Pons (tissue), 1 donor: ENCODE results near the gene ARID3B.
"Not testable (repeated sequence)": the region's sequence is repeated elsewhere in the genome, so short reads cannot be mapped to it uniquely, and the experiment has no call there.

Experiments
- DNase-seq: peaks from one replicate; pipeline ENCODE4 v3.0.0-alpha.2; 2016; ENCODE audit warnings: low spot score

The ARID3B gene

GRCh38 chr15:74620636-74621545, 79.9 kb downstream of the ARID3B start:
- peak; percentile 84 for DNase-seq

GRCh38 chr15:74621546-74621920, 80.5 kb downstream of the ARID3B start:
- no peak for DNase-seq

GRCh38 chr15:74621936-74622335, 80.9 kb downstream of the ARID3B start:
- no peak for DNase-seq

GRCh38 chr15:74622758-74623157, 81.7 kb downstream of the ARID3B start:
- no peak for DNase-seq

GRCh38 chr15:74624020-74624602, 83.1 kb downstream of the ARID3B start:
- no peak for DNase-seq

- no peak for DNase-seq
Measured at GRCh38 chr15:74625693-74626092, 84.7 kb downstream of the ARID3B start.

GRCh38 chr15:74626336-74626735, 85.3 kb downstream of the ARID3B start:
- no peak for DNase-seq

GRCh38 chr15:74626752-74627692, 86.0 kb downstream of the ARID3B start:
- DNase-seq, result peak; percentile 60

GRCh38 chr15:74627766-74628165, 86.7 kb downstream of the ARID3B start:
- DNase-seq, result no peak

- no peak for DNase-seq
Measured at GRCh38 chr15:74628199-74628598, 87.2 kb downstream of the ARID3B start.

GRCh38 chr15:74628949-74629348, 87.9 kb downstream of the ARID3B start:
- DNase-seq, result no peak

GRCh38 chr15:74629696-74630095, 88.7 kb downstream of the ARID3B start:
- DNase-seq, result not testable (repeated sequence)

- no peak for DNase-seq
Measured at GRCh38 chr15:74630284-74631086, 89.5 kb downstream of the ARID3B start.

- DNase-seq, result no peak
Measured at GRCh38 chr15:74631087-74631385, 90.0 kb downstream of the ARID3B start.

- DNase-seq, result no peak
Measured at GRCh38 chr15:74631408-74631807, 90.4 kb downstream of the ARID3B start.

- peak; percentile 55 for DNase-seq
Measured at GRCh38 chr15:74631935-74632560, 91.0 kb downstream of the ARID3B start.

GRCh38 chr15:74632601-74633000, 91.6 kb downstream of the ARID3B start:
- DNase-seq, result no peak

- DNase-seq, result no peak
Measured at GRCh38 chr15:74633781-74634180, 92.8 kb downstream of the ARID3B start.

GRCh38 chr15:74635228-74635627, 94.2 kb downstream of the ARID3B start:
- DNase-seq, result peak; percentile 78

GRCh38 chr15:74636984-74637383, 96.0 kb downstream of the ARID3B start:
- no peak for DNase-seq

GRCh38 chr15:74641151-74641550, 100.1 kb downstream of the ARID3B start:
- DNase-seq, result no peak
